Skeletal muscle tissue (tissue), 4 donors: ENCODE data around the gene TMEM248. TPM values are rescaled to one million over a fixed set of nuclear protein-coding genes. Genes with fewer than 3 reads are reported as not detected.
A peak's percentile ranks its signal among the peaks of the same experiment; 100 is the strongest.

Experiments
- H3K27ac ChIP-seq: one replicate; pipeline ENCODE4 v1.7.0; 2013; ENCODE audit warnings: mild to moderate bottlenecking, low read depth, low read length, inconsistent platforms
- H3K27me3 ChIP-seq, 3 donors: one replicate each; pipeline ENCODE4 v1.7.0; 2013; ENCODE audit warnings: low read length in 3 of 3; ENCODE audit not compliant: control insufficient read depth in 3 of 3, insufficient read depth in 3 of 3
- H3K36me3 ChIP-seq, 3 donors: one replicate each; pipeline ENCODE4 v1.7.0; 2013; ENCODE audit warnings: low read length in 3 of 3; ENCODE audit not compliant: control insufficient read depth in 3 of 3, insufficient read depth in 3 of 3
- H3K4me1 ChIP-seq, 3 donors: one replicate each; pipeline ENCODE4 v1.7.0; 2013; ENCODE audit warnings: low read length in 3 of 3, mild to moderate bottlenecking in 3 of 3; ENCODE audit not compliant: control insufficient read depth in 3 of 3, insufficient read depth in 3 of 3
- H3K4me3 ChIP-seq, 3 donors: one replicate each; pipeline ENCODE4 v1.7.0; 2013; ENCODE audit warnings: low read length in 3 of 3
- H3K9ac ChIP-seq, 3 donors: one replicate each; pipeline ENCODE4 v1.7.0; 2013; ENCODE audit warnings: low read length in 3 of 3, mild to moderate bottlenecking in 3 of 3, moderate library complexity in 2 of 3, low read depth in 1 of 3
- H3K9me3 ChIP-seq, 3 donors: one replicate each; pipeline ENCODE4 v1.7.0; 2013; ENCODE audit warnings: low read length in 3 of 3; ENCODE audit not compliant: control insufficient read depth in 3 of 3
- total RNA-seq: library from RNA; depleted of rRNA; stranded (reverse); fragments of >200 nt; gene quantifications from one replicate; pipeline ENCODE4 v1.2.3, GENCODE V29; 2014
- donor health status: Osteomylitis.

Gene TMEM248
- total RNA-seq, 1 donor from 2014 or later, result 39.7 TPM

DNA sequence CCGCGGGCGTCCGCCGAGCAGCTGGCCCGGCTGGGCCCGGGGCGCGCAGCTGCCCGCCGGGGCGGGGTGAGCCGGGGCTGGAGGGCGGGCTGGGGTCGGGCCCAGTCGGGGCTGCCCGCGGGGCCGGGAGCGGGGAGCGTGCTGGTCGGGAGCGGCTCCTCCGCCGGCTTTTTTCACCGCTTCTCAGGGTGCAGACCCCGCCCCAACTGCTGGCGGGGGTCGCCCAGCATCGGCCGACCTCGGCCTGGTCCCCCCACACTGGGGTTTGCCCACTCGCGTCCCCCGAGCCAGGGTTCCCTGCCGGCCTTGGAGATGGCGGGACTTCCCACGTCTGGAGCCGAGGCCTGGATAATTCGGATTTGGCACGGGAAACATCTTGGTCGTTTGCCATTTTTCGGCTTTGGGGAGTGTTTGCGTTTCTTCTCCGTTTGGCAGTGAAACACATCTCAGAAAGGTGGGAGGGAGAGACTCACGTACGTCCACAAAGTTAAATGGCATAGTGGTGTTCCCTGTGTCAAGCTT lies 432 bp downstream of the TMEM248 start:
- peak overlapping the region; percentile 96 to 100 (median 100) for H3K4me3 ChIP-seq
- H3K9me3 ChIP-seq, result no peaks in the 10 kb centered on the region
- peaks cover 26 to 37% (median 32%) of the 10 kb centered on the region in 3 donors for H3K4me1 ChIP-seq
- H3K27me3 ChIP-seq, result no peaks in the 10 kb centered on the region
- peaks cover 0 to 8% (median 6%) of the 10 kb centered on the region in 3 donors for H3K36me3 ChIP-seq
- peak overlapping the region; percentile 89 to 95 (median 91) for H3K9ac ChIP-seq
- peak overlapping the region; percentile 76 for H3K27ac ChIP-seq

DNA sequence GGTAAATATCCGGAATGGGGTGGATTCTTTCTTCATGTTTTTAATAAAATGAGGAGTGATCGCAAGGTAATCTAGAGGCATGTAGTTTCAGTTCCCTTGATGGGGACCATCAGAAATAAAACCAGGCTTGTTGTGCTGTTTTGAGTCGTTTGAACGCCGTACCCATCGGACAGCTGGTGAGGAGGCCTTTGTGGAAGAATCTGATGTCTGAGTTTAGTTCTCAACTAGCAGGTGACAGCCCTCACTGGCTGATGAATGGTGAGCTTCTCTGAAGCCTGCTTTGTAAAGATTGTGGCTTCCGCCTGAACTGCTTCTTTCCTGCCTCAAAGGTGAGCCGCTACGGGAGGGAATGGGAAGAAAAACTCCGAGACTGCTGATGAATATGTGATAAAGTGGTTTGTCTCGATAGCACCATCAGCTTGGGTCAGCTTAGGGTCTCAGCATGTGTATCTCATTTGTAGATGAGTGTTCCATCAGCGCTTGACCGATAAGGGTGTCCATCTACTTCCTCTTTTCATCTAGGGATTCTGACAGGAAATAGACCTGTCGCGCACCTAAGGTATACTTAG lies 977 bp downstream of the TMEM248 start:
- Histone ChIP-seq H3K4me1 (peaks cover 26 to 37% (median 32%) of the 10 kb centered on the region in 3 donors), H3K27me3 (no peaks in the 10 kb centered on the region), H3K4me3 (peak overlapping the region; percentile 96 to 100 (median 100)), H3K27ac (peak overlapping the region; percentile 76), H3K9me3 (no peaks in the 10 kb centered on the region), H3K9ac (peak overlapping the region; percentile 89 to 95 (median 91)), H3K36me3 (peaks cover 0 to 8% (median 6%) of the 10 kb centered on the region in 3 donors)

DNA sequence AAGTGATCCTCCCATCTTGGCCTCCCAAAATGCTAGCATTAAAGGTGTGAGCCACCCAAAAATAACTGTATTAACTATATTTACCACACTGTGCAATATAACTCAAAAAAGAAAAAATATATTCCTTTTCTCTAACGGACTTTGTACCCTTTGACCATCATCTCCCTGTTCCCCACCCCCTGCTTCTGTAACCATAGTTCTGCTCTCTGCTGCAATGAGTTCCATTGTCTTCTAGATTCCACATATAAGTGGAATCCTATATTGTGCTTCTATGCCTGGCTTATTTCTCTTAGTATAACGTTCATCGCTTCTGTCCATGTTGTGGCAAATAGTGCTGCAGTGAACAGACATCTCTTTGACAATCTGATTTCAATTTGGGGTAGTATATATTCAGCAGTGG lies 4.2 kb downstream of the TMEM248 start:
- Histone ChIP-seq H3K36me3 (peaks cover 0 to 8% (median 6%) of the 10 kb centered on the region in 3 donors), H3K4me3 (no peak overlapping the region), H3K27me3 (no peaks in the 10 kb centered on the region), H3K4me1 (peaks cover 19 to 33% (median 29%) of the 10 kb centered on the region in 3 donors), H3K9ac (no peak overlapping the region), H3K9me3 (no peaks in the 10 kb centered on the region), H3K27ac (no peak overlapping the region)

DNA sequence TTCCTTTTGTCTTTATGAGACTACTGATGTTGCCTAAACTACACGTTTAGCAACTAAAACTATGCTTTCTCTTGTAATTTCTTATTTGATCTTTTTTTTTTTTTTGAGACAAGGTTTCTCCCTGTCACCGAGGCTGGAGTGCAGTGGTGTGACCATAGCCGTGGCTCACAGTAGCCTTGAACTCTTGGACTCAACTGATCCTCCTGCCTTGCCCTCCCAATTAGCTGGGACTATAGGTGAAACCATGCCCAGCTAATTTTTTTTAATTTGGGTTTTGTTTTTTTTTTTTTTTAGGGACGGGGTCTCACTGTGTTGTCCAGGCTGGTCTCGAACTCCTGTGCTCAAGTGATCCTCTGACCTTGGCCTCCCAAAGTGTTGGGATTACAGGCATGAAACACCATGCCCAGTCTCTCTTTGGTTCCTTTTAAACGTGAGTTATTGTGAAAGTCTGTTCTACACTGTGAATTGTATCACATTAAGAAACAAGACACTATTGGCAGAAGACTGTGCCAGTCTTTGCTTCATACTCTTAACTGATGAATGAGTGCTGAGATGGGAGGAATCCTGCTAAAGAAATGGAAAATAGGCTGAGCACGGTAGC lies 6.4 kb downstream of the TMEM248 start:
- no peak overlapping the region for H3K4me3 ChIP-seq
- H3K27ac ChIP-seq, result no peak overlapping the region
- peaks cover 0 to 8% (median 6%) of the 10 kb centered on the region in 3 donors for H3K36me3 ChIP-seq
- no peak overlapping the region for H3K9ac ChIP-seq
- peaks cover 13 to 24% (median 18%) of the 10 kb centered on the region in 3 donors for H3K4me1 ChIP-seq
- no peaks in the 10 kb centered on the region for H3K9me3 ChIP-seq
- H3K27me3 ChIP-seq, result no peaks in the 10 kb centered on the region

DNA sequence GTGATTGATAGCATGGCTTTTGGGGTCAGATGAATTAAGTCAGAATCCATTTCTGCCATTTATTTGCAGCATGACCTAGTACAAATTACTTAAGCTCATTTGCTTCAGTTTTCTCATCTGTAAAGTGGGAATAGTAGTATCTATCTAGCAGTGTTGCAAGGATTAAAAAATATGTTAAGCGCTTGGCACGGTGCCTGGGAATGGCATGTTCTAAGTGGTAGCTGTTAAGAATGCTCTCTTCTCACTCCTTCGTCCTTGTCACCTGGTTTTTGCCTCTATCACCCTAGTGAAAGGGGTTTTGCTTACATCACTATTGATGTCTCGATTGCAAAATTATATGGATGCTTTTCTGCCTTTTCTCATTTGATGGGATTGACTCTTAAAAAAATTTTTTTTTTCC lies 7.4 kb downstream of the TMEM248 start:
- H3K4me3 ChIP-seq, result no peak overlapping the region
- H3K9me3 ChIP-seq, result no peaks in the 10 kb centered on the region
- no peaks in the 10 kb centered on the region for H3K27me3 ChIP-seq
- peaks cover 4 to 20% (median 12%) of the 10 kb centered on the region in 3 donors for H3K4me1 ChIP-seq
- no peak overlapping the region for H3K27ac ChIP-seq
- no peak overlapping the region for H3K9ac ChIP-seq
- peaks cover 0 to 6% (median 5%) of the 10 kb centered on the region in 3 donors for H3K36me3 ChIP-seq

DNA sequence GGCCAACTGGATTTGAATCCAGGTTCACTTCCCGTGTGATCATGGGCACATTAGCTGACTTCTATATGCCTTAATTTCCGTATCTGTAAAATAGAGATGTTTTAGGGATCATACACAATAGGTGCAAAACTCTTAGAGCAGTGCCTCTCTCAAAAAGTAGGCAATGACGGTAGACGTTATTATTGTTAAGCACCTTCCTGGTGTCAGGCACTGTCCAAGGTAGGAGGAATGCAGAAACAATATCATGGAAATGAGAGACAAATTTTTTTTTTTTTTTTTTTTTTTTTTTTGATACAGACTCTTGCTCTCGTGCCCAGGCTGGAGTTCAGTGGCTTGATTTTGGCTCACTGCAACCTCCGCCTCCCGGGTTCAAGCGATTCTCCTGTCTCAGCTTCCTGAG lies 8.1 kb downstream of the TMEM248 start:
- Histone ChIP-seq H3K9me3 (no peaks in the 10 kb centered on the region), H3K4me1 (peaks cover 3 to 16% (median 8%) of the 10 kb centered on the region in 3 donors), H3K27ac (no peak overlapping the region), H3K36me3 (peaks cover 0 to 6% (median 0%) of the 10 kb centered on the region in 3 donors), H3K9ac (no peak overlapping the region), H3K4me3 (no peak overlapping the region), H3K27me3 (no peaks in the 10 kb centered on the region)

DNA sequence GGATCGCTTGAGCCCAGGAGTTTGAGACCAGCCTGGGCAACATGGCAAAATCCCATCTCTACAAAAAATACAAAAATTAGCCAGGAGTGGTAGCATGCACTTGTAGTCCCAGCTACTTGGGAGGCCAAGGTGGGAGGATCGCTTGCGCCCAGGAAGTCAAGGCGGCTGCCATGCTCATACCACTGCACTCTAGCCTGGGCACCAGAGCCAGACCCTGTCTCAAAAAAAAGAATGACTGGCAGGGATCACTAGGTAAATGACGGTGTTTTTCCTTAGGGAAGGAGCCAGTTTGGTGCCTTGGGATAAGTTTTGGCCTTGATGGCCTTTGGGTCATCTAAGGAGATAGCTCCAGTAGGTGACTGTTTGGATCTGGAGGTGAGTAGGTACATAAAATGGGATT lies 8.9 kb downstream of the TMEM248 start:
- Histone ChIP-seq H3K4me1 (peaks cover 3 to 16% (median 8%) of the 10 kb centered on the region in 3 donors), H3K27me3 (no peaks in the 10 kb centered on the region), H3K9me3 (no peaks in the 10 kb centered on the region), H3K36me3 (peaks cover 0 to 6% (median 0%) of the 10 kb centered on the region in 3 donors), H3K4me3 (no peak overlapping the region), H3K9ac (no peak overlapping the region), H3K27ac (no peak overlapping the region)

DNA sequence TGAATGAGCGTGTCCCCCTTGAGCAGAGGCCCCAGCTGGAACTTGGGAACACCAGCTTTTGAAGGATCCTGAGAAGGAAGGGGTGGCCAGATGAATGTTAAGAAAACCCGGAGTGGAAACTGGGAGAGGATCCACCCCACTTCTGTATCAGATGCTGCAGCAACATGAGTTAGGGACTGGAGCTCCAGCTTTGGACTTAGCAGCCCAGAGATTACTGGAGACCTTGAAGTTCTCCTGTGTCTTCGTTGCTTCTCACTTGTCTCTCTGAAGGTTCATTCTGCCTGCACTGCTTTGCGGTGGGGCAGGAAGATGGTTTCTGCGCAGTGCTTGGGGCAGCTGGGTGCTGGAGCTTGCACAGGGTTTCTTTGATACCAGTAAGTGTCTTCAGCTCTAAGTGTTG lies 9.3 kb downstream of the TMEM248 start:
- Histone ChIP-seq H3K36me3 (peaks cover 0 to 1% (median 0%) of the 10 kb centered on the region in 3 donors), H3K27me3 (no peaks in the 10 kb centered on the region), H3K27ac (no peak overlapping the region), H3K4me1 (peaks cover 3 to 16% (median 8%) of the 10 kb centered on the region in 3 donors), H3K4me3 (no peak overlapping the region), H3K9me3 (no peaks in the 10 kb centered on the region), H3K9ac (no peak overlapping the region)

DNA sequence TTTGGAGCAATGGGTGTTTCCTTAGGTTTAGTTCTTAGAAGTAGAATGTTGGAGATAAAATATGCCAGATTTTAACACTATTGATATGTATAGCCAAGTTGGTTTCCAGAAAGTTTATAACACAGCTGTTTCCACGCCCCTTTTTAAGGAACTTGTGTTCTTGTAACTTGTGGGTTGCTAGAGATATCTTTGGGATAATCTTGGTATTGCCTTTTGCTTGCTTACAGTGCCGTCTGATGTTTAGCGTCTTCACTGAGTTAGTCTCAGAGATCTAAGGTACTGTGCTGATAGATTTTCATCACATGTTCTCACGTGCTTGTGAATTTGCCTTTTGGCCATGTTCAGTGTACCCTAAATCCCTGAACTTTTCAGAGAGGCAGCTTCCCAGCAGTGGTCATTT lies 12.4 kb downstream of the TMEM248 start:
- Histone ChIP-seq H3K4me1 (peaks cover 0 to 13% (median 3%) of the 10 kb centered on the region in 3 donors), H3K9ac (no peak overlapping the region), H3K9me3 (no peaks in the 10 kb centered on the region), H3K4me3 (no peak overlapping the region), H3K27me3 (no peaks in the 10 kb centered on the region), H3K27ac (no peak overlapping the region), H3K36me3 (no peaks in the 10 kb centered on the region)

DNA sequence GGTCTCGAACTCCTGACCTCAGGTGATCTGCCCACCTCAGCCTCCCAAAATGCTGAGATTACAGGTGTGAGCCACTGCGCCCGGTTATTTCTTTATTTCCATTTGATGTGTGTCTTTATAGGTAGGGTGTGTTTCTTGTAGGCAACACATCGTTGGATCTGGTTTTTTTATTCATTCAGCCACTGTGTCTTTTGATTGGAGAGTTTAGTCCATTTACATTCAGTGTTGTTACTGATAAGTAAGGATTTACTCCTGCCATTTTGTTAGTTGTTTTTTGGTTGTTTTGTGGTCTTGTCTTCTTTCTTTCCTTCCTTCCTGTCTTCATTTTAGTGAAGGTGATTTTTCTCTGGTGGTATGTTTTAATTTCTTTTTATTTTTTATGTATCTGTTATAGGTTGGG lies 16.9 kb downstream of the TMEM248 start:
- no peak overlapping the region for H3K4me3 ChIP-seq
- H3K9ac ChIP-seq, result no peak overlapping the region
- H3K9me3 ChIP-seq, result no peaks in the 10 kb centered on the region
- H3K27ac ChIP-seq, result no peak overlapping the region
- H3K27me3 ChIP-seq, result no peaks in the 10 kb centered on the region
- H3K36me3 ChIP-seq, result peaks cover 2 to 9% (median 4%) of the 10 kb centered on the region in 3 donors
- peaks cover 0 to 8% (median 2%) of the 10 kb centered on the region in 3 donors for H3K4me1 ChIP-seq
